ENCODE results near the gene F13B. TPM values are rescaled to one million over a fixed set of nuclear protein-coding genes. Genes with fewer than 3 reads are reported as not detected.

Gene F13B
- total RNA-seq, 1 experiment from 2014 or later = not detected

GRCh38 chr1:197081117-197081753 is 14.2 kb upstream of the F13B start:
- Histone ChIP-seq H3K4me1 (ENCODE audit: control insufficient read depth in 1 of 2, insufficient read depth in 2 of 2, low read length in 2 of 2) (no peaks in the 10 kb centered on the region), H4K20me1 (ENCODE audit: insufficient read depth) (no peaks in the 10 kb centered on the region), H3K79me2 (ENCODE audit: insufficient read depth, low read length) (no peaks in the 10 kb centered on the region), H3K9me2 (ENCODE audit: insufficient read depth) (no peaks in the 10 kb centered on the region), H3K36me3 (ENCODE audit: control insufficient read depth in 1 of 2, insufficient read depth in 2 of 2, low read length in 2 of 2) (peaks cover 26 to 31% of the 10 kb centered on the region in 2 experiments), H3K9me3 (ENCODE audit: control insufficient read depth in 1 of 2, insufficient read depth in 1 of 2, low read depth in 1 of 2, low read length in 2 of 2) (peaks cover 0 to 5% of the 10 kb centered on the region in 2 experiments; a peak in 1 of 4 replicates), H3K27ac (ENCODE audit: low read depth, low read length) (no peak overlapping the region), H2AFZ (ENCODE audit: low read depth, low read length, poor library complexity, severe bottlenecking) (no peak overlapping the region), H3K4me3 (replicated peaks in 1 of 2; ENCODE audit: low read depth in 1 of 2, low read length in 2 of 2) (no peak overlapping the region), H3K9ac (ENCODE audit: low read length) (no peak overlapping the region), H3K27me3 (ENCODE audit: insufficient read depth, low read length) (no peaks in the 10 kb centered on the region), H3K4me2 (ENCODE audit: low read length) (no peak overlapping the region)
- ChIA-PET POLR2A (no interaction called here), CTCF (no interaction called here), RAD21 (ENCODE audit: low non-redundant PET in 1 of 2, low total read pairs in 2 of 2, uncharacterized antibody in 2 of 2, unreplicated experiment in 2 of 2) (no interaction called here)
- TF ChIP-seq CTCF (IDR thresholded peaks at IDR 0.05 in 2 of 3, conservative IDR thresholded peaks at IDR 0.05 in 1 of 3; ENCODE audit: borderline replicate concordance in 1 of 3, insufficient read depth in 1 of 3, low read depth in 2 of 3, low read length in 2 of 3) (no peak), CEBPB (IDR thresholded peaks at IDR 0.05; ENCODE audit: low read depth) (no peak), ZFX (IDR thresholded peaks at IDR 0.05) (no peak), EZH2phosphoT487 (IDR thresholded peaks at IDR 0.05; ENCODE audit: borderline replicate concordance) (no peak), SRF (IDR thresholded peaks at IDR 0.05; ENCODE audit: low read depth) (no peak), ZNF274 (IDR thresholded peaks at IDR 0.05; ENCODE audit: low read depth, low read length) (no peak), EZH2 (IDR thresholded peaks at IDR 0.05) (no peak), JUND (IDR thresholded peaks at IDR 0.05) (no peak)
- DNase-seq (ENCODE audit: low read depth, low spot score) = no peak
- ATAC-seq = no peak; the same call in 1 of the 2 replicates
- no TSS peak for BruUV-seq (replicated peaks)
- intact Hi-C loops (cut with micrococcal nuclease) = no loop called here

- no peaks in the 10 kb centered on the region for H4K20me1 ChIP-seq (ENCODE audit: insufficient read depth)
- H3K4me1 ChIP-seq (ENCODE audit: control insufficient read depth in 1 of 2, insufficient read depth in 2 of 2, low read length in 2 of 2) = no peaks in the 10 kb centered on the region
- H3K4me3 ChIP-seq (replicated peaks in 1 of 2; ENCODE audit: low read depth in 1 of 2, low read length in 2 of 2) = no peak overlapping the region
- no peaks in the 10 kb centered on the region for H3K79me2 ChIP-seq (ENCODE audit: insufficient read depth, low read length)
- peaks cover 0 to 5% of the 10 kb centered on the region in 2 experiments; a peak in 1 of 4 replicates for H3K9me3 ChIP-seq (ENCODE audit: control insufficient read depth in 1 of 2, insufficient read depth in 1 of 2, low read depth in 1 of 2, low read length in 2 of 2)
- CTCF ChIA-PET = no interaction called here
- RAD21 ChIA-PET (ENCODE audit: low non-redundant PET in 1 of 2, low total read pairs in 2 of 2, uncharacterized antibody in 2 of 2, unreplicated experiment in 2 of 2) = no interaction called here
- no TSS peak for BruUV-seq (replicated peaks)
- H2AFZ ChIP-seq (ENCODE audit: low read depth, low read length, poor library complexity, severe bottlenecking) = no peak overlapping the region
- DNase-seq (ENCODE audit: low read depth, low spot score) = no peak
- H3K4me2 ChIP-seq (ENCODE audit: low read length) = no peak overlapping the region
- H3K9ac ChIP-seq (ENCODE audit: low read length) = no peak overlapping the region
- intact Hi-C loops (cut with micrococcal nuclease) = no loop called here
- H3K27ac ChIP-seq (ENCODE audit: low read depth, low read length) = no peak overlapping the region
- no peaks in the 10 kb centered on the region for H3K9me2 ChIP-seq (ENCODE audit: insufficient read depth)
- no peak for ATAC-seq
- peaks cover 18 to 26% of the 10 kb centered on the region in 2 experiments for H3K36me3 ChIP-seq (ENCODE audit: control insufficient read depth in 1 of 2, insufficient read depth in 2 of 2, low read length in 2 of 2)
- H3K27me3 ChIP-seq (ENCODE audit: insufficient read depth, low read length) = no peaks in the 10 kb centered on the region
- POLR2A ChIA-PET = no interaction called here
- TF ChIP-seq EZH2 (IDR thresholded peaks at IDR 0.05) = no peak
- TF ChIP-seq FOSL1 (IDR thresholded peaks at IDR 0.05; ENCODE audit: low read depth) = no peak
- no peak for TF ChIP-seq SRF (IDR thresholded peaks at IDR 0.05; ENCODE audit: low read depth)
- no peak for TF ChIP-seq JUND (IDR thresholded peaks at IDR 0.05)
- no peak for TF ChIP-seq MAX (IDR thresholded peaks at IDR 0.05)
- no peak for TF ChIP-seq YY1 (IDR thresholded peaks at IDR 0.05; ENCODE audit: extremely low read depth, insufficient replicate concordance, low read depth, low read length)
- no peak for TF ChIP-seq EZH2phosphoT487 (IDR thresholded peaks at IDR 0.05; ENCODE audit: borderline replicate concordance)
- TF ChIP-seq REST (IDR thresholded peaks at IDR 0.05; ENCODE audit: low read depth) = no peak
- TF ChIP-seq CEBPB (IDR thresholded peaks at IDR 0.05; ENCODE audit: low read depth) = no peak
- TF ChIP-seq ELF1 (IDR thresholded peaks at IDR 0.05; ENCODE audit: borderline replicate concordance, low read depth) = no peak
- TF ChIP-seq EGR1 (IDR thresholded peaks at IDR 0.05; ENCODE audit: low read depth) = no peak
- TF ChIP-seq POLR2A (IDR thresholded peaks at IDR 0.05; ENCODE audit: borderline replicate concordance, extremely low read depth, insufficient read depth, insufficient read length) = no peak
These were observed 13.3 kb upstream of the F13B start for GRCh38 chr1:197080323-197080722.

All from HCT116 (cell line).